MCF 10A (cell line): ENCODE results near the gene ASTN2. TPM values are rescaled to one million over a fixed set of nuclear protein-coding genes. Genes with fewer than 3 reads are reported as not detected.

Experiments
- BruUV-seq: library from RNA; stranded (reverse); fragments of 400-500 nt; replicated peaks from 2 replicates; lab custom pipeline; 2021; lab: Mats Ljungman, UMichigan
- CTCF ChIA-PET: fragments of 300-600 bp; sonication (Branson Sonifier 250); formaldehyde crosslinking; extraction: SDS; loops from one replicate; lab custom pipeline; 2021; ENCODE audit warnings: antibody characterized with exemption, inconsistent platforms; lab: Yijun Ruan, JAX
- POLR2A ChIA-PET: fragments of 300-600, 350-650 bp; sonication (Branson Sonifier 250); formaldehyde crosslinking; extraction: SDS; loops from one replicate; lab custom pipeline; 2020; ENCODE audit warnings: antibody characterized with exemption, inconsistent platforms; lab: Yijun Ruan, JAX
- DNase-seq: peaks from one replicate; pipeline ENCODE4 v3.0.0-alpha.2; 2018; ENCODE audit not compliant: unreplicated experiment
- H3K27ac Mint-ChIP-seq: one replicate; pipeline ENCODE4 v1.8.0; 2022; ENCODE audit warnings: mild to moderate bottlenecking, low read depth, mixed read lengths; ENCODE audit not compliant: unreplicated experiment
- H3K27me3 Mint-ChIP-seq: one replicate; pipeline ENCODE4 v1.8.0; 2022; ENCODE audit warnings: mixed read lengths; ENCODE audit not compliant: insufficient read depth, unreplicated experiment
- H3K36me3 Mint-ChIP-seq: one replicate; pipeline ENCODE4 v1.8.0; 2022; ENCODE audit warnings: mild to moderate bottlenecking, moderate library complexity, mixed read lengths; ENCODE audit not compliant: insufficient read depth, unreplicated experiment
- H3K4me1 Mint-ChIP-seq: one replicate; pipeline ENCODE4 v1.8.0; 2022; ENCODE audit warnings: mixed read lengths; ENCODE audit not compliant: insufficient read depth, unreplicated experiment
- H3K4me3 Mint-ChIP-seq: one replicate; pipeline ENCODE4 v1.8.0; 2022; ENCODE audit warnings: mild to moderate bottlenecking, moderate library complexity, mixed read lengths; ENCODE audit not compliant: unreplicated experiment
- H3K9me3 Mint-ChIP-seq: one replicate; pipeline ENCODE4 v1.8.0; 2022; ENCODE audit warnings: mixed read lengths; ENCODE audit not compliant: unreplicated experiment
- CTCF ChIP-seq: fragments of 200-600 bp; IDR thresholded peaks from one replicate; pipeline ENCODE4 v1.8.0; 2022; ENCODE audit warnings: antibody characterized with exemption, mild to moderate bottlenecking; ENCODE audit not compliant: unreplicated experiment
- intact Hi-C: fragments of 100-400 bp; cut with micrococcal nuclease; formaldehyde crosslinking; loops from 2 replicates; pipeline ENCODE4 v1.14.1; 2022
- total RNA-seq: library from RNA; stranded (reverse); gene quantifications from 2 replicates; pipeline ENCODE4 v1.2.3, GENCODE V29; 2022

ASTN2 gene
- total RNA-seq, 1 experiment from 2014 or later: 1.8 TPM

GRCh38 chr9:116564266-116564793, 850.5 kb downstream of the ASTN2 start:
- no TSS peak for BruUV-seq
- POLR2A ChIA-PET: interaction anchor here (0.6 kb wide), 1 partner anchor 409 kb away, joined by 3 read pairs; no protein-coding TSS in a partner anchor
- no peak overlapping the region for H3K4me3 Mint-ChIP-seq
- DNase-seq: no peak
- no peak for TF ChIP-seq CTCF
- H3K27ac Mint-ChIP-seq: no peak overlapping the region
- peaks cover 17% of the 10 kb centered on the region for H3K4me1 Mint-ChIP-seq
- CTCF ChIA-PET: interaction anchor here (1.4 kb wide), 1 partner anchor 69 kb away, joined by 4 read pairs; no protein-coding TSS in a partner anchor
- intact Hi-C loops: no loop called here
- H3K9me3 Mint-ChIP-seq: no peaks in the 10 kb centered on the region
- H3K27me3 Mint-ChIP-seq: no peaks in the 10 kb centered on the region
- no peaks in the 10 kb centered on the region for H3K36me3 Mint-ChIP-seq

GRCh38 chr9:116558818-116559540, 855.9 kb downstream of the ASTN2 start:
- BruUV-seq: no TSS peak
- CTCF ChIA-PET: interaction anchor here (0.5 to 3.6 kb wide), 4 partner anchors 11 to 965 kb away, joined by 3 to 20 read pairs (median 10); no protein-coding TSS in a partner anchor
- intact Hi-C loops: no loop called here
- H3K9me3 Mint-ChIP-seq: no peaks in the 10 kb centered on the region
- no peak overlapping the region for H3K27ac Mint-ChIP-seq
- TF ChIP-seq CTCF: no peak
- no peaks in the 10 kb centered on the region for H3K4me1 Mint-ChIP-seq
- POLR2A ChIA-PET: no interaction called here
- H3K36me3 Mint-ChIP-seq: no peaks in the 10 kb centered on the region
- no peaks in the 10 kb centered on the region for H3K27me3 Mint-ChIP-seq
- H3K4me3 Mint-ChIP-seq: no peak overlapping the region
- no peak for DNase-seq

GRCh38 chr9:116558035-116558434, 856.8 kb downstream of the ASTN2 start:
- H3K4me1 Mint-ChIP-seq: no peaks in the 10 kb centered on the region
- H3K9me3 Mint-ChIP-seq: no peaks in the 10 kb centered on the region
- no peaks in the 10 kb centered on the region for H3K36me3 Mint-ChIP-seq
- DNase-seq: no peak
- H3K4me3 Mint-ChIP-seq: no peak overlapping the region
- no TSS peak for BruUV-seq
- intact Hi-C loops: no loop called here
- H3K27me3 Mint-ChIP-seq: no peaks in the 10 kb centered on the region
- CTCF ChIA-PET: interaction anchor here (0.6 to 3.6 kb wide), 4 partner anchors 12 to 964 kb away, joined by 5 to 20 read pairs (median 10); no protein-coding TSS in a partner anchor
- no peak for TF ChIP-seq CTCF
- H3K27ac Mint-ChIP-seq: no peak overlapping the region
- POLR2A ChIA-PET: no interaction called here

GRCh38 chr9:116555556-116556155, 859.2 kb downstream of the ASTN2 start:
- BruUV-seq: no TSS peak
- H3K27me3 Mint-ChIP-seq: no peaks in the 10 kb centered on the region
- no peaks in the 10 kb centered on the region for H3K4me1 Mint-ChIP-seq
- DNase-seq: no peak
- no peaks in the 10 kb centered on the region for H3K9me3 Mint-ChIP-seq
- no peak overlapping the region for H3K4me3 Mint-ChIP-seq
- H3K27ac Mint-ChIP-seq: no peak overlapping the region
- H3K36me3 Mint-ChIP-seq: no peaks in the 10 kb centered on the region
- intact Hi-C loops: no loop called here
- no peak for TF ChIP-seq CTCF
- ChIA-PET POLR2A (no interaction called here), CTCF (interaction anchor here (0.6 to 3.6 kb wide), 4 partner anchors 17 to 1504 kb away, joined by 3 to 20 read pairs (median 4); no protein-coding TSS in a partner anchor)
